Endothelial cell of hepatic sinusoid (primary cell): ENCODE results near the gene TMEM30A.

Experiments
- in situ Hi-C: cut with HindIII; loops from 2 replicates; pipeline ENCODE4 v1.10.0; 2017; ENCODE audit warnings: low sequenced_read_pairs

TMEM30A gene

DNA sequence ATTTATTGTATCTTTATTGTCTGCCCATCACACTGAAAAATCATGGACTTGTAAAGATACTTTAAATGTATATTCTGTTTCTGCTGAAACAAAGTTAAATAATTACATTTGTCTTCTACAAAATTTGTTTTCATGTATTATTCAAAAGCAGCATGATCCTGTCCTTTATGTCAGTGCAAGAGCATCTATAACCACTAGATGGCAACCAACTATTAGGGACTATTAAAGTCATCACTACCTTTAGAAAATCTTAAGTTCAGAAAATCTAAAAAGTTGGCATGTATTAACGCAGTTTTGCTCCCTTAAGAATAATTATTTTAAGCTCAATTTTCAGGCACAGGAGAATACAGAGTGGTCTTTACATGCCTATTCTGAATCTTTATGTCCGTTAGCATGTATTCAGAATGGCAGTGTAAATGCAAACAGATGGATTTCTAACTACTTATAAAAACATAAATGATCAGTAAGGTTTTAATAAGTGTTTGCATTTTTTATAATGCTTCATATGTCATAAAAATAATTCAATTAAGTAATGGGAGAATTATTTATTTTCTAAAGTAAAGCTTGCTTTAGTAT, 17.8 kb downstream of the TMEM30A start:
- in situ Hi-C loops = loop anchor here (5.0 kb wide), 2 partner anchors 80 to 260 kb away; no protein-coding TSS in a partner anchor

DNA sequence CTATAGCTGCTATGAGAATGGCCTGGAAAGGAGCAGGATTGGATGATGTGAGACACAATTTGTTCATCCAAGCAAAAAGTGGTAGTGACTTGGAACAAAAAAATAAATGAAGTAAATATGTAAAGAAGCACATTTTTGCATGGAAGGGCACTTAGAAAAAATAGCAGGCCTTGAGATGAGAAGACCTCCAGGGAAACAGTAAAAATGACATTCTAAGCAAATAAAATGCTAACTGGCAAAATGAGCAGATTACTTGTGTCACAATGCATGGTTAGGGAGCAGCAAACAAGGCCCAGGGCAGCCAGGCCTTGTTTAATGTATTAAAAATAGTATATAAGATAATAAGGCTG, 21.2 kb downstream of the TMEM30A start:
- in situ Hi-C loops = no loop called here

DNA sequence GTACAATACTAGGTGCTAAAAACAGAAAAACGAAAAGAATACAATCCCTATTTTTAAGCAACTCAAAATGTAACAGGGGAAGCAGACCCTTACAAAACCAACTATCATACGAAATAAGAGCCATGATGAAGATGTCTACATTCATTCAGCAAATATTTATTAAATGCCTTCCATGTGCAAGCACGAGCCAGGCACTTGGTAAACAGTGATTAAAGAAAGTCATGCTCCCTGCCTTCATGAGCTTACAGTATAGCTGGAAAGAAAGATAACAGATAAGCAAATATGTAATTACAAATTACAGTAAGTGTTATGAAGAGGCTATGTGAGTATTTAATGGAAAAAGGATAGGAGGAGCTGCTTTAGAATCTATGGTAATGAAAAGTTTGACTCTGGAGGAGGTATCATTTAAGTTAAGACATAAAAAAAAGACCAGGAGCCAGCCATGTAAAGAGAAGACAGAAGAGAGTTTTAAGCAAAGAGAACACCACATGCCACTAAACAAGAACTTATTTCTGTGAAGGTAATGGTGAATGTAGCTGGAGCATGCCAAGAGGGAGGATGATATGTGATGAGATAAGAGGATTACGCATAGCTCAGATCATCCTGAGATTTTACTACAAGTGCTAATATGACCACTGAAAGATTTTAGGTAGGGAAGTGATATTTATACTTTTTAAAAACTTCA, 21.7 kb downstream of the TMEM30A start:
- in situ Hi-C loops = no loop called here

DNA sequence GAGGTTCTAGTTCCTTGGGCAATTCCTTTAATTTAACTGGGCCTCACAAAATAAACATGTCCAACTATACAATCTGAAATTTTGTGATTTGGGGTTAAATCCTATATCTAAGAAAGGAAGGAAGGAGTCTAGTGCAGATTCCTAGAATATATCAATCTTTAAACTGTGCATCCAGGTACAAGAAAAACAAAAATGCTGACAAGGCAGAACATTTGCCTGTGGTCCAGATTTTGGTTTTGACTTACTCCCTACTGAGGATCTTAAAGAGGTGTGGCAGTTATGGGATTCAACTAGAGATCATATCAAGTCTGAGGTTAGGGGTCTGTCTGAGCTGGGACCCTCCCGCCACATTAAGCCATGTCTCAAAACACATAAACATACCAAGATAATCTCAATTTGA, 23.3 kb downstream of the TMEM30A start:
- in situ Hi-C loops = no loop called here

- in situ Hi-C loops = no loop called here
These were observed 27.1 kb downstream of the TMEM30A start for GRCh38 chr6:75257343-75258087.

- in situ Hi-C loops = no loop called here
These were observed 34.0 kb downstream of the TMEM30A start for GRCh38 chr6:75250552-75250951.

- in situ Hi-C loops = no loop called here
These were observed 34.8 kb downstream of the TMEM30A start for GRCh38 chr6:75249837-75250236.

DNA sequence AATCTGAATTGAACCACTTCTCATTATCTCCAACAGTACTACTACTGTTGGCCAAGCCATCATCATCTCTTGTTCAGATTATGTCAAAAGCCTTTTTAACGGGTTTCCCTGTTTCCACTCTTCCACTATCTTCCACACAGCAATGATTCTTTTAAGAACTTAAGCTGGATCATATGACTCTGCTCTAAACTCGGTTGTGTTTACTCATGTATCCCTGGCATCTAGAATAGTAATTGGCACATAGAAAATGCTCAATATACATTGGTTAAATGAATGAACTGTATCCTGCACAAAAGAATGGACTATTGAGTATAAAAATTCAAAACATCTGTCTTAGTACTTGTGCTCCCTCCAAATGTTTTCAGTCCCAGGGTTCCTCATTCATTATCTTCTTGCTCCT, 38.2 kb downstream of the TMEM30A start:
- in situ Hi-C loops = no loop called here

DNA sequence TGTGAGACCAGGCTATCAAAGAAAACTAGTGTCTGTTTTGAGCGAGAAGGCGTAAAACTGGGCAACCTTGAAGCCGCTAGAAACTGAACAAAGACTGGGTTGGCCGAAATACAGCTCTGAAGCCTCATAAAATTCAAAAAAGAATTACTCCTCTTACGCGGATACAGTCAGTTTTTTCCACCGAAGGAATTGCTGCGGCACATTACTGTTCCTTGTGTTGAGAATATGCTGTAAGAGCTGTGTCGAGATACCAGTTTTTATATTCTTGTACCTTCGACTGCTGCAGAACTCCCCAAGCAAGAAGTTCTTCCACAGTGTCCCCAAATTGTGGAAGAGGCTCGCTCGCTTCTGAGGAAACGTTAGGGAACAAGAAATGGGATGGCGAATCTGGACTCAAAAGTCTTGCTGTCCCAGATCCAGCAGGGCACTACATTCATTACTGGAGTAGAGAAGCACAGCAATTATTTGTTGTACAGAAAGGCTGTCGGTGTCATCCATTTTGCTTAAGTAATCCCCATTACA, 40.5 kb downstream of the TMEM30A start:
- in situ Hi-C loops = no loop called here

DNA sequence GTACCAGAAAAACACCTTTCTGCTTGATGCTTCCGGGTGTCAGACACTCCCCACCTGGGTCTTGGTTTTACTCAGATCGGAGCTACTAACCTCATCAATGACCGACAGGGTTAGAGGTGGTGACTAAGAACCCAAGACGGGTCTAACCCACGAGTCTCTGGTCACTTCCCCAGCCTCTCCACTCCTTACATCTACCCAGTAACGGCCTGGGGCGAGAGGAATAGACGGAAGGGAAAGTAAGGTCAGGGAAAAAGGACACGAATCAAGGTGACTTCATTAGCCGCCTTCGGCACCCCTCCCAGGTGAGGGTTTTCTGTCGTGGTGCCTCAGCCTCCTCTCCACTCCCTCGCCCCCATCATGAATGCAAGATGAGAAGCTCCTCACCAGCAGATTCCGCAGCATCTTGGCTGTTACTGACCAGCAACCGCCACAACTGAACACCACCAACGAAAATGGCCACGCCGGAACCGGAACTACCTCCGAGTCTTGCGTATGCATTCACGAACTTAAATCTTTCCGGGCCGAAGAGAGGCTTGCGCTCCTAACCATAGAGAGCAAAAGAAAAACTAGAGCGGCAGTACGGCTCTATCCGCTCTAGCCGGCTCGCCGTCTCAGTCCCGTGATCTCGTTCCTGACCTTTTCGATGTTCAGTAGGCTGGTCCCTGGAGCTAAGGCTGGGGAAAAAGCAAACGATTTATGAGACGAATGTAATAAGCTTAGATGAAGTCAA, 41.1 kb downstream of the TMEM30A start, which contains the start of gene COX7A2:
COX7A2 (minus strand) TSS at position 469 of the 730 bp plus-strand sequence; CDS start at position 402, 67 bp downstream.
- in situ Hi-C loops = no loop called here

DNA sequence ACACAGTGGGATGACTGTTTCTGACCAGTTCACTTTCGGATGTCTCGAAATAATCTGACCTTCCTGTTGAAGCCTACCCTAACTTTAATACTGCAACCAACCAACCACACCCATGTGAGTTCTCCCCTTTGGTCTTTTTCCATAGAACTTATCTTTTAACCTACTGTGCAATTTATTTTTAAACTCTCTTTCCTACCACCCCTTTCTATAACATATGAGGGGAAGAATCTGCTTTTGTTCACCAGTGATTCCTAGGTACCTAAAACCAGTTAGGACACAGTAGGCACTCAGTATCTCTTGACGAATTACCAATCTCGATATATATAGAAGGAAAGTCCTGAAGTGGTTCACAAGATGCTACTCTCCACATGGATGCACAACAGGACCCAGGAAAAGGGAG, 48.0 kb downstream of the TMEM30A start:
- in situ Hi-C loops = no loop called here

GRCh38 chr6:75235271-75235670, 49.3 kb downstream of the TMEM30A start:
- in situ Hi-C loops = no loop called here

DNA sequence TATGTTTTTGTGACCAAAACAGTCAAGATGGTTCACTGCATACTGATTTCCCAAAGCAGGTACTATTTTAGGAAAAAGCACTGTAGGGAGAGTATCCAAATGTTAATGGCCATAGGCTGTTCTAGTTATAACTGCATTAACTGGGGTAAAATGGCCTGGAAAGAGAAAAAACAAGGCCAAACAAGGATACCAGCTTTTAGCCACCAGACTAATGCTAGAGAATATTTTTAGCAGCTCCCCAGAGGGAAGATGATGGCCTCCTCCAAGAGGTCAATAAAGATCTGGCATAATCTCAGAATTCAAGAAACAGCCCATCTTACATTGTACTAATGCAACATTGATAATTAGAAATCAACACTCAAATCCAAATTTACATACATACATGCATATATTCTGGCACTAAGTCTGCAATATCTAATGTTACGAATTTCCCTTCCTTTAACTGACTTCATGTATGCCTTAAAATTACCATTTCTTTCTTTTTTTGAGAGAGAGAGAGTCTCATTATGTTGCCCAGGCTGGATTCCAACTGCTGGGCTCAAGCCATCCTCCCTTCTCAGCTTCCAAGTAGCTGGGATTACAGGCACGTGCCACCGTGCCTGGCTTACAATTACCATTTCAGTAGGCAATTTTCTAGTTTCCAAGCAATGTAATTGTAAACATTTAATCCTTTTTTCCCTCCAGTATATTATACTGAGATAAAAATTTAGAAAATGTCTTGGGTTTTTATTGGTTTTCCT, 50.3 kb downstream of the TMEM30A start:
- in situ Hi-C loops = no loop called here

DNA sequence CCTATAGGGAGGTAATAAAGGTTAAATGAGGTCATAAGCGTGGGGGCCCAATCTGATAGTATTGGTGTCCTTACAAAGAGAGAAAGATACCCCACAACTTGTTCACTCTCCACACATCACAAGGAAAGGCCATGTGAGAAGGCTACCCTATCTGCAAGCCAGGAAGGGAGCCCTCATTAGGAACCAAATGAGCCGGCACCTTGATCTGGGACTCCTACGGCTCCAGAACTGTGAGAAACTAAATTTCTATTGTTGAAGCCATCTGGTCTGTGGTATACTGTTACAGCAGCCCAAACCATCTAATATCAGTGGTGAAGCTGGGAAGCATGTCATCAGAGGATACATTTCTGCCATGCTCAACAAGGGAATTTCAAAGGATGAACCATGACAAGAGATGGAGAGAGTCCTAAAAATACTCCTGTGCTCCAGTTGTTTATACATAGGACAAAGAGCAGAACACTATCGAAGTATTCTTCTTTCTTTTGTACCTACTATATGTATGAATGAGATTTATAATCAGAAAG, 51.4 kb downstream of the TMEM30A start:
- in situ Hi-C loops = no loop called here

DNA sequence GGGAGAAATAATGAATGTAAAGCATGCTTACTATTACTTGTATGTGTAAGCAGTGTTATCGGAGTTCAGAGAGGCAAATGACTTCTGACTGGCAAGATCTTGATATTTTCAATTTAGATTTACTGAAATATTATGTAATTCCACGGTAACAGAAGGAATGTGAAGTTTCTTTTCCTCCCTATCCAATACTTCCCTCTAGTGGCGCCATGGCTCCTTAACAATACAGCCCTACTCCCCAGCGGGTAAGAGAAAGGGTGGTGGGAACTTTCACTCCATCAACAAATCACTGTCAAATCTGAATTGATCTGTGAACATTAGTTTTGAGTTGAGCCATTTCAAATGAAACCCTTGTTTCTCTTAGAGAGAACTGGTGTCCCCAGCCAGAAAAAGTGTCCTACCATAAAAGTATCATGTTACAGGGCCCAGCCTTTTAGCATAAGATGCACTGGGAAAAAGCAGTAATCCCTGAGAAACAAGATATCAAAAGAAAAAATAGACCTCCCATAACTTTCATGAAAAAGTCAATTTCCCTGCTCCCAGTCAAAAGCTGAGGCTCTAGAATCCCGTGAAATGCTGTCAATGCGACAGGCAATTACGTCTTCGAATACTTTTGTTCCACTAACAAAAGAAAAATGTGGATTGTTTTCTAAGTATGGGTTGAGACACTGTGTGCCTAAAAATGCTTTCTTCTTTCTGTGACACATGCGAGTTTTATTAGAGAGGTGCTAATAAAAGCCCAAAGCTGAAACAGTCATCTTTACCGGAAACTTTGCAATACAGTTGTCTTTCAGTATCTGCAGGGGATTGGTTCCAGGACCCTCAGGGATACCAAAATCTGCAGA, 53.9 kb downstream of the TMEM30A start:
- in situ Hi-C loops = no loop called here

GRCh38 chr6:75224303-75224926, 60.2 kb downstream of the TMEM30A start:
- in situ Hi-C loops = loop anchor here (25.0 kb wide), 2 partner anchors 1262 to 1437 kb away; no protein-coding TSS in a partner anchor

GRCh38 chr6:75223428-75223827, 61.2 kb downstream of the TMEM30A start:
- in situ Hi-C loops = loop anchor here (25.0 kb wide), 2 partner anchors 1261 to 1436 kb away; no protein-coding TSS in a partner anchor

DNA sequence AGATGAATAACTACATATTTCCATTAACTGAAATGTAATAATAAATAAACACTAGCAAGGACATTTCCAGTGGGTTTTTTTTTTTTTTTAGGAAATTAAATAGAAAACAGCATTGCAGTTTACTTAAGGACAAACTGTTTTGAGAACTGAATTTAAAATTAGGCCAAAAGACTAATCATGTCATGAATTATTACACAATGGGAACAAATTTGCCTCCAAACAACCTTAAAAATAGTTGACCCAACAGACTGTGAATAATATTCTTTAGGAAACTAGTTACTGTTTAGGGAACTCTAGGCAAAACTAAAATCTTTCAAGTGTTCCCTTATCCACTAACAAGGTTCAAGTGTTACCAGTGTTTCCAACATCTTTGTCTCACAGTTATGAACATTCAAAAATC, 62.3 kb downstream of the TMEM30A start:
- in situ Hi-C loops = loop anchor here (25.0 kb wide), 2 partner anchors 1260 to 1435 kb away; no protein-coding TSS in a partner anchor

- in situ Hi-C loops = loop anchor here (25.0 kb wide), 2 partner anchors 1259 to 1434 kb away; no protein-coding TSS in a partner anchor
These were observed 63.5 kb downstream of the TMEM30A start for GRCh38 chr6:75221116-75221515.
